ENCODE measurements around the gene SEC14L6.

DNA sequence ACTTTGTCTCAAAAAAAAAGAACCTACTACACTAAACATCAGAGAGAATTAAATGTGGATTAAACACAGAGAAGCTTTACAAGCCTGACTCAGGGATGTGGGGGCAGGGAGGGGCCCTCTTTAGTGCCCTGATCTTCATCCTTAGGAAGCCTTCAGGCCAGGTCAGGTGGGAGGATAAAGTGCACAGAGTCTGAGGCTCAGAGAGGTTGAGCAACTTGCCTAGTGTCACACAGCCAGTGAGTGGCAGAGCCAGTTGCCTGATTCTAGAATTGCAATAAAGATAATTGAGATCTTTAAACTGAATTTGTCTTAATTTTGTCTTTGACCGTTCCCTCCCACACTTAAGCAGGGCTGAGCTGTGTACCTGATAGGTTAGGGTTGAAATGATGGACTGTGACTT lies 7.2 kb downstream of the SEC14L6 start:
- TF ChIP-seq, protein P1, sequence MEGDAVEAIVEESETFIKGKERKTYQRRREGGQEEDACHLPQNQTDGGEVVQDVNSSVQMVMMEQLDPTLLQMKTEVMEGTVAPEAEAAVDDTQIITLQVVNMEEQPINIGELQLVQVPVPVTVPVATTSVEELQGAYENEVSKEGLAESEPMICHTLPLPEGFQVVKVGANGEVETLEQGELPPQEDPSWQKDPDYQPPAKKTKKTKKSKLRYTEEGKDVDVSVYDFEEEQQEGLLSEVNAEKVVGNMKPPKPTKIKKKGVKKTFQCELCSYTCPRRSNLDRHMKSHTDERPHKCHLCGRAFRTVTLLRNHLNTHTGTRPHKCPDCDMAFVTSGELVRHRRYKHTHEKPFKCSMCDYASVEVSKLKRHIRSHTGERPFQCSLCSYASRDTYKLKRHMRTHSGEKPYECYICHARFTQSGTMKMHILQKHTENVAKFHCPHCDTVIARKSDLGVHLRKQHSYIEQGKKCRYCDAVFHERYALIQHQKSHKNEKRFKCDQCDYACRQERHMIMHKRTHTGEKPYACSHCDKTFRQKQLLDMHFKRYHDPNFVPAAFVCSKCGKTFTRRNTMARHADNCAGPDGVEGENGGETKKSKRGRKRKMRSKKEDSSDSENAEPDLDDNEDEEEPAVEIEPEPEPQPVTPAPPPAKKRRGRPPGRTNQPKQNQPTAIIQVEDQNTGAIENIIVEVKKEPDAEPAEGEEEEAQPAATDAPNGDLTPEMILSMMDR (IDR thresholded peaks at IDR 0.05): no peak
- TF ChIP-seq POLR2A (IDR thresholded peaks at IDR 0.05; ENCODE audit: low read depth) (no peak), POLR2AphosphoS5 (IDR thresholded peaks at IDR 0.05) (no peak), EP300 (IDR thresholded peaks at IDR 0.05) (no peak)

Measured in esophagus muscularis mucosa (tissue), 4 donors.